SW480 (cell line): ENCODE results near the gene PRMT7.
A peak's percentile ranks its signal among the peaks of the same experiment; 100 is the strongest.

Experiments used
- DNase-seq: peaks from one replicate; pipeline ENCODE4 v3.0.0-alpha.2; 2016; ENCODE audit warnings: low spot score

PRMT7 gene

GRCh38 chr16:68306633-68307032 lies 4.2 kb upstream of the PRMT7 start:
- DNase-seq: no peak

GRCh38 chr16:68309799-68310198 lies 1.0 kb upstream of the PRMT7 start:
- DNase-seq: no peak

DNA sequence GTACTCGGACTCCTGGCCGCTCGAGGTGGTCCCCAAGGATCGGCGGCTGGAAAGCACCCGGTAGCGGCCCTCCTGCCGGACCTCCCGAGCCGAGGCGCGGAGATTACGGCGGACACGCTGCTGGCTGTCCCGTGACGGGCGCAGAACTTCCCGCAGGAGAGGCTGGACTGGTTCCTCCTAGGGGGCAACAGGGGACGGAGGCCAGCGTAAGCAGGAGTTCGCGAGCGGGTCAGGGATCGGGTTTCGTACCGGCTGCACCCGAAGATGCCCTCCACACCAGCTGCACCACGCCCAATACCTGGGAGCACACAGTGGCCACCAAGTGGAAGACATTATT lies 414 bp upstream of the PRMT7 start:
- DNase-seq: no peak

- DNase-seq: no peak
Measured at GRCh38 chr16:68313116-68313515, 2.3 kb downstream of the PRMT7 start.

DNA sequence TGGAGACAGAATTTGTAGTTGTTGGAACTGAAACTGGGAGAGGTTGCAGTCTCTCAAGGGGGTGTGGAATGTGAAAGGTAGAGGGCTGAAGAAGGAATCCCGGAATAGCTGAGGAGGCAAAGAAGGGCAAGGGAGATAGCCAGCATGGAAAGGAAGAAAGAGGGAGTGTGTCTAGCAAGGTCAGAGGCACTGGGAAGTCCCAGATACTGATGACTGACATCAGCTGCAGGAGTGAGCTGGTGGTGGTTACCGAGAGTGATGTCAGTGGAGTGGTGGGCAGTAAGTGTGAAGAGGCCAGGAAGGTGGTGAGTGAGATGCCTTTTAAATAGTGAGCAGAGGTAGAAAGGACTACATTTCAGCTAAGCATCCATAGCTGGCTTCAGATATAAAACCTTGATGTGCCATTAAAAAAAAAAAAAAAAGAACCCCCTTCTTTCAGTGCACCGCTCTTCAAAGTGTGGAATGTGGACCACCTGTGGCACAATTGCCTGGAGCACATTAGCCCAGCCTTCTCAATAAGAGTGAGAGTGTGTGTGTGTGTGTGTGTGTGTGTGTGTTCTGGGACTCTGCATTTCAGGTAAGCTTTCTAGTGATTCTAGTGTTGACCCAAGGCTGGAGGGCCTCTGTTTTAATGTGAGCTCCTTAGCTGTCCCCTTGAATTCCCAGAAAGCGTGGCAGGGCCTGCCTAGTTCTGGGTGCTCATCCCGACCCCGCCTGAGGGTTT lies 8.5 kb downstream of the PRMT7 start:
- no peak for DNase-seq

DNA sequence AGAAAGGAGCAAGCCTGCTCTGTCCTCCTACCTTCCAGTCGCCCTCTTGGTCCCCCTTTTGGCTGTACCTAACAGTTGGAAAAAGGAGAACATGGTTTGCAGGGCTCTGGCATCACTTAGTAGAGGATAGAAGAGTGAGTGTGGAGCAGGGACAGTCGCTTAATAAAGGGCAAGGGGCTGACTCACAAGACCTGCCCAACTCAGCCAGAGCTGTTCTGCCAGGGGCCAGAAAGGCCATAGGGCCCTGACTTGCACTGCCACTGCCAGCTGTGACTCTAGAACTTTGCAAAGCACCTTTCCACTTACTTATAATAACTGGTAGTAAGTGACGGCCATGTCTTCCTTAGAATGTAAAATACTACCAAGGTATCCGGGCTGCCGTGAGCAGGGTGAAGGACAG lies 13.5 kb downstream of the PRMT7 start:
- DNase-seq: no peak

DNA sequence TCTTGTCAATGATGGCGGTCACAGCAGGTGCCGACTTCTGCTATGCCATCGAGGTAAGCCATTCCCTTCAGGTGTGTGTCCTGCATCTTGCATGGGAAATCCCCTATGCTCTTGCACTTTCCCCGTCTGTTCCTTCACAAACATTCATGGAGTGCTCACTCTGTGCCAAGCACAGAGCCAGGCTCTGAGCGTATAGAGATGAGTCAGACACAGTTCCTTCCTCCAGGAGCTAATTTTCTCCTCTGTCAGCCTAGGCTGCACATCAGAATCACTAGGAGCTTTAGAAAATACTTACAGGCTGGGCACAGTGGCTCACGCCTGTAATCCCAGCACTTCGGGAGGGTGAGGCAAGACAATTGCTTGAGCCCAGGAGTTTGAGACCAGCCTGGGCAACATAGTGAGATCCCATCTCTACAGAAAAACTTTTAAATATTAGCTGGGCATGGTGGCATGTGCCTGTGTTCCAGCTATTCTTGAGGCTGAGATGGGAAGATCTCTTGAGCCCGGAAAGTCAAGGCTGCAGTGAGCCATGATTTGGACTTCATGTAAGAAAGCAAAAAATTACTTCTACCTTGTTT lies 14.1 kb downstream of the PRMT7 start:
- no peak for DNase-seq

DNA sequence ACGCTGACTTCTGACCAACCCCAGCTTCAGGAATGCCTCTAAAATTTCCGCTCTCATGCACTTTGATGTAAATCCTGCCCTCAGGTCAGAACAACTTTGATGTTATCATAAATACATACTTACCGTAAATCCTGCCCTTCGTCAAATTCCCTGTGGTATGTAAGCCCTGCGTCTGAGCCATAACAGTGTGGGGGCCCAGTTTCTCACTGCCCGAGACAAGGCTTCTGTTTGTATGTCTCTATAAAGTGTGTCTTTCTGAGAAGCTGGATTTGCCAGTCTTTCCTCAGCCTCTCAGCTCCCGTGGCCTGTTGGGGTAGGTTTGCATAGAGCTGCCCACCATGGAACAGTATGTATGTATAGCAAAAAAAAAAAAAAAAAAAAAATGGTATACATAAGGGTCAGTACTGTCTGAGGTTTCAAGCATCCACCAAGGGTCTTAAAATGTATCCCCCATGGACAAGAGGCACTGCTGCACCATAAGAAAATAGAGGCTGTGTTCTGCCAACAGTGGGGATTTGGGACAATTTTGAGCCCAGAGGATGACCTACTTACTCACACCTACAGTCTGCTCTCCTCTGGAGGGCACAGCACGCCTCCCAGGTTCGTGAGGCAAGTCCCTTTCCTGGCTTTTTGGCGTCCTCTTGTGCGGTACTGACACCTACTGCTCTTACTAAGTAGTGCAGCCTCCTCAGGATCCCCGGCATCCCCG lies 17.5 kb downstream of the PRMT7 start:
- DNase-seq: peak; percentile 92

GRCh38 chr16:68328860-68329390 lies 18.1 kb downstream of the PRMT7 start:
- no peak for DNase-seq

DNA sequence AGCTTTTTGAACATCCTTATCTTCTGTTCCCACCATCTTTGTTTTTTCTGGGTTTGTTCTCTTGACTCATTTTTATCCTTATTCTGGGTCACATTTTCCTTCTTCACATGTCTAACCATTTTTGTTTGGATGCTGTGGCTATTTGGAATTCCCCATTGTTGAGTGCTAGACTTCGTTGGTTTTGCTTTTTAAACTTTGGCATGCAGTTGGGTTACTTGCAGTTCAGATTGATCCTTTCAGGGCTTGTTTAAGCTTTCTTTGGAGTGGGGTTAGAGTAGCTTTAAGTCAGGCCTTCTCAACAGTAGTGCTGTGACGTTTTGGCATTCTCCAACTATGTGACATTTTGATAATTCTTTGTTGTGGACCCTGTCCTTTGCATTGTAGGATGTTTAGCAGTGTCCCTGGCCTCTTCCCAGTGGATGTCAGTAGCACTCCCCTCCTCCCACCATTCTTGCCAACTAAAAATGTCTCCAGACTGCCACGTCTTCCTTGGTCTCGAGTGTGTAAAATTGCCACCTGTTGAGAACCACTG lies 21.1 kb downstream of the PRMT7 start:
- DNase-seq: no peak

- DNase-seq: no peak
Measured at GRCh38 chr16:68332411-68333121, 21.7 kb downstream of the PRMT7 start.

DNA sequence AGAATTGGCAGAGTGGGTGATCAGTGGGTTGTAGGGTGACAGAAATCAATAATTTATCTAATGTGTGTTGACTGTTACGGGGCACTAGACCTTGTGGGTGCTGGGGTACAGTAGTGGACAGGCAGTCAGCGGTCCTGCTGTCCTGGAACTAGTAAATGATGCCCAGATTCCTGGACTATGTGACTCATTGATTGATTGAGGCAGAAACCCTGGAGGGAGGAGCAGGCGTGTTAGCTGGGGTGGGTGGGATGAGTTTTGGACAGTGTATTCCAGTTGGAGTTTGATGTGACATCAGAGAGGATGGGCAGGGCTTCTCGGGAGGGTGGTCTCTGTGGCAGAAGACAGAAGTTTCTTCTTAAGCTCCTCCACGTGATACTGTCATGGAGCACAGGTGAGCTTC lies 24.4 kb downstream of the PRMT7 start:
- no peak for DNase-seq

DNA sequence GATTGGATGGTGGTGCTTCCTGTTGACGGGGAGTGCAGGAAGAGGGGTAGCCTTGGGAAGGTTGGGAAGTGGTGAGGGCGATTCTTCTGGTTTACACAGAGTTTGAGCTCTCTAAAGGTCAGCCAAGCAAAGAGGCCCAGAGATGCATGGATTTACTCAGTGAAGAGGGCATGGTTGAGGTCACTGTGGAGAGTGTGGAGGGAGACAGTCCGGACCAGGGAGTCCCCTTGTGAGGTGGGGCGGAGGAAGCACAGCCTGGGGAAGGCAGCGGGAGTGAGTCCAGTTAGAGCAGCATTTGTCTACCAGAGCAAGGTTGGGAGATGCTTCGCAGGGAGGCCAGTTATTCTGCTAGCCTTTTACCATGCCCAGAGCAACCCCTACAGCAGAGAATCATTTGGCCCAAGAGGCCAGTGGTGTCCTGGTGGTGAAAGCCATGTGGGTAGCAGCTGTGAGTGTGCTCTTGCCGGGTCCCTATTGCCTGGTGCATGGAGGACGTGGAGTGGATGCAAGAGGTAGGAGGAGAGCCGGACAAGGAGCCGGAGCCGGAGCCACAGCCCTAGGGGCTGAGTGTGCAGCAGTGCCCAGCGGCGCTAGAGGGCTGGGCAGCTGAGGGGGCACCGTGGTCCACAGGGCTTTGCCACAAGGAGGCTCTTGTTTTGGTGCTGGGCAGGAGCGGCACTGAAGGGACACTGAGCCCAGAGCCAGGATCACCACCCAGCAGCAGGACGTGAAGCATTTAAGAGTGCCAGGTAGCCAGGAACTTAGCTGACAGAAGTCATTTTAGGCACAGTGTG lies 27.7 kb downstream of the PRMT7 start:
- no peak for DNase-seq

DNA sequence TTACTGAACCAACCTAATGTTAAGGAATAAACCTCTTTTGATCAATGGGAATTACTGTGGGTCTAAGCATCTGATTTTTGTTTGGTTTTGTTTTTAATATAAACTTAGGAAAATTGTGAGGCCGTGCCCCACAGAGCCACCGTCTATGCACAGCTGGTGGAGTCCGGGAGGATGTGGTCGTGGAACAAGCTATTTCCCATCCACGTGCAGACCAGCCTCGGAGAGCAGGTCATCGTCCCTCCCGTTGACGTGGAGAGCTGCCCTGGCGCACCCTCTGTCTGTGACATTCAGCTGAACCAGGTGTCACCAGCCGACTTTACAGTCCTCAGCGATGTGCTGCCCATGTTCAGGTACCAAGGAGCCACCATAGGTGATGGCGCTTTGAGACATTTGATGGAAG lies 28.4 kb downstream of the PRMT7 start:
- no peak for DNase-seq

- DNase-seq: no peak
Measured at GRCh38 chr16:68342620-68343019, 31.8 kb downstream of the PRMT7 start.

GRCh38 chr16:68343137-68343536 lies 32.3 kb downstream of the PRMT7 start:
- DNase-seq: no peak

DNA sequence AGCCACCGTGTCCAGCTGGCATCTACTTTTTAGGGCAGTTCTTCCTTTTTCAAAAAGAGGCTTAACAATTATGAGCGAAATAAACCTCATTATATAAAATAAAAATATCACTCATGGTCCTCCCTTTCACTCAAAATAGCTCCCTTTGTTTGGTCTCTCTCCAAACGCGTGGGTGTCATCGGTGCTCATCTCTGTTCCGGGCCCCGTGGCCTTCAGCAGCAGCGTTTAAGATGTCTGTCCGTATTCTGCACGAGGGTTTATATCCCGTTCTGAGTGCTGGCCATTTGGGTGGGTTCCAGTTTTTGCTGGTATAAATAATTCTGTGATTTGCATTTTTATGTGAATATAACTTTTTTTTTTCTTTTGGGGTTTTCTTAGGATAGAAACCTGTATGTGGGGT lies 33.4 kb downstream of the PRMT7 start:
- no peak for DNase-seq

DNA sequence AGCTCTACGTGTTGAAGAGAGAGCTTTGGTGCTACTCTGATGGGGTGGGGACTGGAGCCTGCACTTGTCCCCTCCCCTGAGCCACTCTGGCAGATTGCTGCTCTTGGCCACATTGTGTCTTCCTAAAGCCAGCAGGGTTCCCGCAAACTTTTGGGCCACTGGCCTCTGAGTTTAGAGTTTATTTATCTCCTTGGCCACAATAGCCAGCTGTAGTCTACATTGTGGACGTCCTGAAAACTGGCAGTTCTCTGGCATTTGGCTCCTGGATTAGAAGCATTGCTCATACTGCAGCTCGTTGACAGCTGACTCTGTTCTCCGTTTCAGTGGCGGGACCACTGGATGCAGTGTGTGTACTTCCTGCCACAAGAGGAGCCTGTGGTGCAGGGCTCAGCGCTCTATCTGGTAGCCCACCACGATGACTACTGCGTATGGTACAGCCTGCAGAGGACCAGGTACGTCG lies 34.6 kb downstream of the PRMT7 start:
- DNase-seq: no peak

GRCh38 chr16:68345958-68346635 lies 35.3 kb downstream of the PRMT7 start:
- no peak for DNase-seq

GRCh38 chr16:68346892-68347480 lies 36.2 kb downstream of the PRMT7 start:
- no peak for DNase-seq

GRCh38 chr16:68347605-68348004 lies 36.8 kb downstream of the PRMT7 start:
- no peak for DNase-seq
